Measurements from ENCODE around the gene HCK. TPM values are rescaled to one million over a fixed set of nuclear protein-coding genes. Genes with fewer than 3 reads are reported as not detected.

HCK gene
- total RNA-seq, 1 experiment from 2014 or later, result 0.17 TPM

GRCh38 chr20:32149566-32150170, 97.6 kb downstream of the HCK start:
- RAD21 ChIA-PET (ENCODE audit: low non-redundant PET in 1 of 2, low total read pairs in 2 of 2, uncharacterized antibody in 2 of 2, unreplicated experiment in 2 of 2), result no interaction called here
- Histone ChIP-seq H2AFZ (ENCODE audit: low read depth, low read length, poor library complexity, severe bottlenecking) (no peak overlapping the region), H3K27me3 (ENCODE audit: insufficient read depth, low read length) (no peaks in the 10 kb centered on the region), H3K36me3 (ENCODE audit: control insufficient read depth in 1 of 2, insufficient read depth in 2 of 2, low read length in 2 of 2) (peaks cover 36 to 52% of the 10 kb centered on the region in 2 experiments; a peak in 3 of 4 replicates), H3K4me3 (replicated peaks in 1 of 2; ENCODE audit: low read depth in 1 of 2, low read length in 2 of 2) (no peak overlapping the region), H3K4me1 (ENCODE audit: control insufficient read depth in 1 of 2, insufficient read depth in 2 of 2, low read length in 2 of 2) (no peaks in the 10 kb centered on the region), H3K4me2 (ENCODE audit: low read length) (no peak overlapping the region), H3K9me3 (ENCODE audit: control insufficient read depth in 1 of 2, insufficient read depth in 1 of 2, low read depth in 1 of 2, low read length in 2 of 2) (no peaks in the 10 kb centered on the region), H3K27ac (ENCODE audit: low read depth, low read length) (no peak overlapping the region), H3K9ac (ENCODE audit: low read length) (no peak overlapping the region), H3K79me2 (ENCODE audit: insufficient read depth, low read length) (no peaks in the 10 kb centered on the region), H3K9me2 (ENCODE audit: insufficient read depth) (no peaks in the 10 kb centered on the region), H4K20me1 (ENCODE audit: insufficient read depth) (no peaks in the 10 kb centered on the region)
- TF ChIP-seq ELF1 (IDR thresholded peaks at IDR 0.05; ENCODE audit: borderline replicate concordance, low read depth), result no peak
- TF ChIP-seq SIN3A (IDR thresholded peaks at IDR 0.05; ENCODE audit: low read depth), result no peak
- no peak for TF ChIP-seq RAD21 (IDR thresholded peaks at IDR 0.05; ENCODE audit: low read depth)
- no peak for TF ChIP-seq SRF (IDR thresholded peaks at IDR 0.05; ENCODE audit: low read depth)
- TF ChIP-seq EGR1 (IDR thresholded peaks at IDR 0.05; ENCODE audit: low read depth), result no peak
- BruUV-seq (replicated peaks), result no TSS peak
- POLR2A ChIA-PET, result no interaction called here
- no peak for DNase-seq (ENCODE audit: low read depth, low spot score)
- CTCF ChIA-PET, result no interaction called here
- no peak for ATAC-seq
- intact Hi-C loops (cut with micrococcal nuclease), result loop anchor here (10.0 kb wide), 1 partner anchor 65 kb away; no protein-coding TSS in a partner anchor

GRCh38 chr20:32150291-32150848, 98.3 kb downstream of the HCK start:
- DNase-seq (ENCODE audit: low read depth, low spot score) (no peak), ATAC-seq (no peak)
- TF ChIP-seq EGR1 (IDR thresholded peaks at IDR 0.05; ENCODE audit: low read depth), result no peak
- TF ChIP-seq YY1 (IDR thresholded peaks at IDR 0.05; ENCODE audit: extremely low read depth, insufficient replicate concordance, low read depth, low read length), result no peak
- TF ChIP-seq ELF1 (IDR thresholded peaks at IDR 0.05; ENCODE audit: borderline replicate concordance, low read depth), result no peak
- no peak for TF ChIP-seq POLR2AphosphoS5 (IDR thresholded peaks at IDR 0.05; ENCODE audit: low read depth, low read length)
- TF ChIP-seq EZH2phosphoT487 (IDR thresholded peaks at IDR 0.05; ENCODE audit: borderline replicate concordance), result no peak
- TF ChIP-seq JUND (IDR thresholded peaks at IDR 0.05), result no peak
- TF ChIP-seq POLR2A (IDR thresholded peaks at IDR 0.05; ENCODE audit: borderline replicate concordance, extremely low read depth, insufficient read depth, insufficient read length), result no peak
- TF ChIP-seq, protein P1, sequence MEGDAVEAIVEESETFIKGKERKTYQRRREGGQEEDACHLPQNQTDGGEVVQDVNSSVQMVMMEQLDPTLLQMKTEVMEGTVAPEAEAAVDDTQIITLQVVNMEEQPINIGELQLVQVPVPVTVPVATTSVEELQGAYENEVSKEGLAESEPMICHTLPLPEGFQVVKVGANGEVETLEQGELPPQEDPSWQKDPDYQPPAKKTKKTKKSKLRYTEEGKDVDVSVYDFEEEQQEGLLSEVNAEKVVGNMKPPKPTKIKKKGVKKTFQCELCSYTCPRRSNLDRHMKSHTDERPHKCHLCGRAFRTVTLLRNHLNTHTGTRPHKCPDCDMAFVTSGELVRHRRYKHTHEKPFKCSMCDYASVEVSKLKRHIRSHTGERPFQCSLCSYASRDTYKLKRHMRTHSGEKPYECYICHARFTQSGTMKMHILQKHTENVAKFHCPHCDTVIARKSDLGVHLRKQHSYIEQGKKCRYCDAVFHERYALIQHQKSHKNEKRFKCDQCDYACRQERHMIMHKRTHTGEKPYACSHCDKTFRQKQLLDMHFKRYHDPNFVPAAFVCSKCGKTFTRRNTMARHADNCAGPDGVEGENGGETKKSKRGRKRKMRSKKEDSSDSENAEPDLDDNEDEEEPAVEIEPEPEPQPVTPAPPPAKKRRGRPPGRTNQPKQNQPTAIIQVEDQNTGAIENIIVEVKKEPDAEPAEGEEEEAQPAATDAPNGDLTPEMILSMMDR (IDR thresholded peaks at IDR 0.05 in 2 of 3, conservative IDR thresholded peaks at IDR 0.05 in 1 of 3; ENCODE audit: borderline replicate concordance in 1 of 3, insufficient read depth in 1 of 3, low read depth in 2 of 3, low read length in 2 of 3), result no peak
- CTCF ChIA-PET, result no interaction called here
- Histone ChIP-seq H3K4me3 (replicated peaks in 1 of 2; ENCODE audit: low read depth in 1 of 2, low read length in 2 of 2) (no peak overlapping the region), H3K4me1 (ENCODE audit: control insufficient read depth in 1 of 2, insufficient read depth in 2 of 2, low read length in 2 of 2) (no peaks in the 10 kb centered on the region), H3K79me2 (ENCODE audit: insufficient read depth, low read length) (no peaks in the 10 kb centered on the region), H3K27ac (ENCODE audit: low read depth, low read length) (no peak overlapping the region), H4K20me1 (ENCODE audit: insufficient read depth) (no peaks in the 10 kb centered on the region), H3K27me3 (ENCODE audit: insufficient read depth, low read length) (no peaks in the 10 kb centered on the region), H3K4me2 (ENCODE audit: low read length) (no peak overlapping the region), H3K9ac (ENCODE audit: low read length) (no peak overlapping the region), H2AFZ (ENCODE audit: low read depth, low read length, poor library complexity, severe bottlenecking) (no peak overlapping the region), H3K9me3 (ENCODE audit: control insufficient read depth in 1 of 2, insufficient read depth in 1 of 2, low read depth in 1 of 2, low read length in 2 of 2) (no peaks in the 10 kb centered on the region), H3K9me2 (ENCODE audit: insufficient read depth) (no peaks in the 10 kb centered on the region), H3K36me3 (ENCODE audit: control insufficient read depth in 1 of 2, insufficient read depth in 2 of 2, low read length in 2 of 2) (peaks cover 30 to 47% of the 10 kb centered on the region in 2 experiments; a peak in 3 of 4 replicates)
- POLR2A ChIA-PET, result no interaction called here
- intact Hi-C loops (cut with micrococcal nuclease), result loop anchor here (10.0 kb wide), 1 partner anchor 64 kb away; no protein-coding TSS in a partner anchor
- BruUV-seq (replicated peaks), result no TSS peak
- RAD21 ChIA-PET (ENCODE audit: low non-redundant PET in 1 of 2, low total read pairs in 2 of 2, uncharacterized antibody in 2 of 2, unreplicated experiment in 2 of 2), result no interaction called here
